Endothelial cell (in vitro differentiated cells): ENCODE measurements around the gene EFEMP2. TPM values are rescaled to one million over a fixed set of nuclear protein-coding genes. Genes with fewer than 3 reads are reported as not detected.

Source experiments
- DNase-seq: peaks from one replicate; pipeline ENCODE4 v3.0.0; 2021; ENCODE audit warnings: low spot score
- H3K27ac Mint-ChIP-seq: one replicate; pipeline ENCODE4 v1.8.0; 2021; ENCODE audit warnings: mixed read lengths, inconsistent platforms; ENCODE audit not compliant: unreplicated experiment
- H3K27me3 Mint-ChIP-seq: one replicate; pipeline ENCODE4 v1.8.0; 2021; ENCODE audit warnings: mild to moderate bottlenecking, moderate library complexity, mixed read lengths, inconsistent platforms; ENCODE audit not compliant: unreplicated experiment
- H3K36me3 Mint-ChIP-seq: one replicate; pipeline ENCODE4 v1.8.0; 2021; ENCODE audit warnings: mild to moderate bottlenecking, low read depth, mixed read lengths, inconsistent platforms; ENCODE audit not compliant: unreplicated experiment
- H3K4me1 Mint-ChIP-seq: one replicate; pipeline ENCODE4 v1.8.0; 2021; ENCODE audit warnings: mild to moderate bottlenecking, mixed read lengths, inconsistent platforms; ENCODE audit not compliant: unreplicated experiment
- H3K4me3 Mint-ChIP-seq: one replicate; pipeline ENCODE4 v1.8.0; 2021; ENCODE audit warnings: mild to moderate bottlenecking, mixed read lengths, inconsistent platforms; ENCODE audit not compliant: unreplicated experiment
- H3K9me3 Mint-ChIP-seq: one replicate; pipeline ENCODE4 v1.8.0; 2021; ENCODE audit warnings: mixed read lengths, inconsistent platforms; ENCODE audit not compliant: unreplicated experiment
- CTCF ChIP-seq: fragments of 200-600 bp; sonication (generic); IDR thresholded peaks from one replicate; pipeline ENCODE4 v1.5.0; 2021; ENCODE audit warnings: antibody characterized with exemption; ENCODE audit not compliant: unreplicated experiment
- total RNA-seq: library from RNA; stranded (reverse); fragmentation: NEBNext Ultra II Directional; extraction: Animal tissue kit (Norgen Biotek cat#: 25700); gene quantifications from one replicate; pipeline ENCODE4 v1.2.1, GENCODE V29; 2021; ENCODE audit not compliant: unreplicated experiment

Gene EFEMP2
- total RNA-seq, 1 donor from 2014 or later, result 248 TPM

GRCh38 chr11:65882120-65883057 lies 9.8 kb upstream of the EFEMP2 start:
- DNase-seq, result no peak
- H3K4me3 Mint-ChIP-seq, result no peak overlapping the region
- H3K27ac Mint-ChIP-seq, result peak overlapping the region; percentile 61
- H3K27me3 Mint-ChIP-seq, result peaks cover 11% of the 10 kb centered on the region
- TF ChIP-seq CTCF, result no peak
- H3K4me1 Mint-ChIP-seq, result peaks cover 8% of the 10 kb centered on the region
- peaks cover 16% of the 10 kb centered on the region for H3K36me3 Mint-ChIP-seq
- H3K9me3 Mint-ChIP-seq, result no peaks in the 10 kb centered on the region

- Mint-ChIP-seq H3K27ac (no peak overlapping the region), H3K4me3 (no peak overlapping the region), H3K27me3 (peaks cover 12% of the 10 kb centered on the region), H3K9me3 (no peaks in the 10 kb centered on the region), H3K4me1 (no peaks in the 10 kb centered on the region), H3K36me3 (peaks cover 9% of the 10 kb centered on the region)
- TF ChIP-seq CTCF, result no peak
- DNase-seq, result no peak
Measured at GRCh38 chr11:65880844-65881421, 8.3 kb upstream of the EFEMP2 start.

GRCh38 chr11:65880027-65880426 lies 7.4 kb upstream of the EFEMP2 start:
- Mint-ChIP-seq H3K4me3 (no peak overlapping the region), H3K27me3 (peaks cover 12% of the 10 kb centered on the region), H3K36me3 (peaks cover 7% of the 10 kb centered on the region), H3K27ac (no peak overlapping the region), H3K4me1 (no peaks in the 10 kb centered on the region), H3K9me3 (no peaks in the 10 kb centered on the region)
- no peak for DNase-seq
- no peak for TF ChIP-seq CTCF

- Mint-ChIP-seq H3K27ac (no peak within 1 kb of the TSS), H3K4me3 (no peak within 1 kb of the TSS), H3K27me3 (peaks cover 12% of the 10 kb centered on the region)
Measured at GRCh38 chr11:65879617-65880016, 7.0 kb upstream of the EFEMP2 start, which contains the start of gene CTSW. Gene CTSW, plus strand, starts transcription at chr11:65879837. Its CDS starts 18 bp downstream, at chr11:65879855.

More at GRCh38 chr11:65879617-65880016, 7.0 kb upstream of the EFEMP2 start, which contains the start of gene CTSW:
- H3K4me1 Mint-ChIP-seq, result no peaks in the 10 kb centered on the region
- DNase-seq, result no peak
- TF ChIP-seq CTCF, result no peak
- H3K36me3 Mint-ChIP-seq, result peaks cover 4% of the 10 kb centered on the region
- no peaks in the 10 kb centered on the region for H3K9me3 Mint-ChIP-seq
